T-helper 2 cell (primary cell): ENCODE data around the gene KIRREL1.

Experiments
- DNase-seq, 5 experiments: peaks; one replicate each; pipeline versions ENCODE4 v3.0.0 to v3.0.0-alpha.2; 2012 to 2022

The KIRREL1 gene

DNA sequence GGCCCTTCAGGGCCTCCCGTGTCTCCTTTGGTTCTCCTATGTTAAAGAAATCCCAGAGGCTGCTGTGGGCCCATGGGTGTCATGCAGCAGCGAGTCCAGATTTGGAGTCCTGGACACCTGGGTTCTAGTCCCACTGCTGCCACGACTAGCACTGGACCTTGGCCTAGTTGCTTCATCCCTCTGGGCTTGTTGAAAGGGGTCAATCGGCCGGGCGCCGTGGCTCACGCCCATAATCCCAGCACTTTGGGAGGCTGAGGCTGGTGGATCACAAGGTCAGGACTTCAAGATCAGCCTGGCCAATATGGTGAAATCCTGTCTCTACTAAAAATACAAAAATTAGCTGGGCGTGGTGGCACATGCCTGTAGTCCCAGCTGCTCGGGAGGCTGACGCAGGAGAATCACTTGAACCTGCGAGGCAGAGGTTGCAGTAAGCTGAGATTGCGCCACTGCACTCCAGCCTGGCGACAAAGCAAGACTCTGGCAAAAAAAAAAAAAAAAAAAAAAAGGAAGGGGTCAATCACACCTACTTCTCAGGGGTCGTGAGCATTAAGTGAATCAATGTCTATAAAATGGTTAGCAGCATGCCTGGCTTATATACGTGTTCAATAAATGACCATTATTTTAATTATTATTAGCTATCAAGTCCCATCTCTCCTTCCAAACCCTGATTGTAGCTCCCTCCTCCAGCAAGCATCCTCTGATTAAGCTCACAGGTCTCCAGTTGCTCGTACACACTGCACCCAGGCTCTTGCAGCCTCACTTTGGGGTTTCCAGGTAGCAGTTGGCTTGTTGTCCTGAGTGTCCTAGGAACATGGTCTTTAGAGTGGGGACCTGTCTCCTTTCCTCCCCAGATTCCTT, 43.8 kb downstream of the KIRREL1 start:
- no peak for DNase-seq

- DNase-seq = no peak
Observed at GRCh38 chr1:158037866-158038359, 44.5 kb downstream of the KIRREL1 start.

- no peak for DNase-seq
Observed at GRCh38 chr1:158038793-158039192, 45.3 kb downstream of the KIRREL1 start.

DNA sequence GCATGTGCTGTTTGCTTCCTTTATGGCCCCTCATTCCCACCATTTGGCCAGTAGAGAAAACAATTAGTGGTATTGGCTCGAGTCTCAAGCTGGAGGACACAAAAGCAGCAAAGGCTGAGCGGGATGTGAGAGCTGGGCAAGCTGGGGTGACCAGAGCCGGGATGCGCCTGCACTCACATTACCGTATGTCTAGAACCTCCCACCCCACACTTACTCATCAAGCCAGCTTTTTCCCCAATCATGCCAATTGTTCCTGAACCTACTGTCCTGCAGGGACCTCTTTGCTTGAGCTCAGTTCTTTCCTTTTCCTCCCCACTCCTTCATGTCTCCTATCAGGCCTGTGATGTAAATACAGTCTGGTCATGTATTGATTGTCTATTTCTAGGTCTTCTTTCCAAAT, 45.9 kb downstream of the KIRREL1 start:
- DNase-seq = no peak

DNA sequence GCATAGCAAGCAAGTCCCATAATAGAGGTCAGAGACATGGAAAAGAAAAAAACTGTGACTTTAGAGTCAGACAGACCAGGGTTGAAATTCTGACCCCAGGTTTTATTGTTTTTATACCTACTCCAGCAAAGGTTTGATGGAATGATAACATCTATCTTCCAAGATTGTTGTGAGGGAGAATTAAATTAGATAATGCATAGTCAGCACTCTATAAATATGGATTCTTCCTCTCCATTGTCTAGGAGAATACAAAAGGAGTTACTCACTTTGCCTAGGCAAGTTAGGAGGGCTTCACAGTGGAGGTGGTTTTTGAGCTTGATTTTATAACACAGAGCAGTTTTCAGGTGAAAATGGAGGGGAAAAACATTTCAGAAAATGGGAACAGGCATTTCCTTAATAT, 46.9 kb downstream of the KIRREL1 start:
- no peak for DNase-seq

GRCh38 chr1:158043232-158043631, 49.8 kb downstream of the KIRREL1 start:
- no peak for DNase-seq

DNA sequence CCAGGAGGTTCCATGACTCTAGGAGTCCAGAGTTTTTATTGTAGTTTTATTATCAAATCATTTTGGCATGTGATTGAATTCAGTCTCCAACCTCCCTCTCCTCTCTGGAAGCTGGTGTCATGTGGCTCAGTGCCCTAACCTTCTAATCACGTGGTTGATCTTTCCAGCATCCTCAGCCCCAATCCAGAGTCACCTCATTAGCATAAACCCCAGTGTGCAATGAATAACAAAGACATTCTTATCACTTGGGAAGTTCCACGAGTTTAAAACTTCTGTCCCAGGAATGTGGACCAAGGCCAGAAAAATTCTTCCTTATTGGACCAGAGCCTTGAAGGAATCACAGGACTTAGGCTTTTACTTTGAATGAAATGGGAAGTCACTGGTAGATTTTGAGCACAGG, 52.2 kb downstream of the KIRREL1 start:
- no peak for DNase-seq

GRCh38 chr1:158046715-158047510, 53.5 kb downstream of the KIRREL1 start:
- no peak for DNase-seq

DNA sequence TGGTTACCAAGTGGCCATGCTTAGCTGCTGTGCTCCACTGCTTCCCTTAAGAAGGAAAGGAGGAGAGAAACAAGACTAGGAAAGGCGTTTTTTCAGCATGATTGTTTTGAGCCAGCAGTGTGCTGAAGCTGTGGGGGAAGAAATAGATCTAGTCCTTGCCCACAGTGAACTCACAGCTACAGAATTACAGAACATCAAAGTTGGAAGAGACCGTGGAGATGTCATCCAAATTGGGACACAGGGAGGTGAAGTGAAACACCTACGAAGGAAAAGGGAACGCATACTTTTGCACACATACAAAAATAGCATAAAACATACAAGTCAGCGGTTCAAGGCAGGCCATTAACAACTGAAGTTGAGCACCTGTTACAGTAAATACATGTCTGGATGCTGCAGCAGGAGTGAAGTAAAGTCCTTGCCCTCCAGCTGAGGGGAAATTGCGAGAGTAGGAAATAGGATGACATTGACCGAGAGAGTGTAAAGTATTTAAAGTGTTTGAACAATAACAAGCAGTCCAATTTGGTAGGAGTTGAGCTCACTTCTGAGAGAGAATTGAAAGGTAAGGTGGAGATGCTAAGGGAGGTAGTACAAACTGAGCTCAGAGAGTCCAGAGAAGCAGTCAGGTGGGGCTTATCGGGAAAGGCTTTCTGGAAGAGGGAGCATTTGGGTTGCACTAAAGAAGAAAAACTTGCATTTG, 55.1 kb downstream of the KIRREL1 start:
- no peak for DNase-seq

- no peak for DNase-seq
Observed at GRCh38 chr1:158049853-158050252, 56.4 kb downstream of the KIRREL1 start.

DNA sequence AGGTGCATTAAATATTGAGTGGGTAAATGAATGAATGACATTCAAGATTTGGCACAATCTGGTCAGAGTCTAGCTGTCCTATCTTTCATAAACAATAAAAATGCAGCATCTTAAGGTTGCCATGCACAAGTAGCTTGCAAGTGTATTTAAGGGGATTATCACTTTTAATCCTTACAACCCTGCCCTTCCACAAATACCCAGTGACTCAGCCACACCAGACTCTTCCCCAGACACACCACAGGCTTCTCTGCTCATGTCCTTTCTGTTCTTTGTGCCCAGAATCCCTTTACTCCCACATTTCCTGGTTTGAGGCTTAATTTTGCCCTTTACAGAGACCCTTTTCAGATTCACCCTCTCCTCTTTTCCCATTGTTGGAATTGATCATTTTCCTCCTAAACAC, 59.8 kb downstream of the KIRREL1 start:
- no peak for DNase-seq

DNA sequence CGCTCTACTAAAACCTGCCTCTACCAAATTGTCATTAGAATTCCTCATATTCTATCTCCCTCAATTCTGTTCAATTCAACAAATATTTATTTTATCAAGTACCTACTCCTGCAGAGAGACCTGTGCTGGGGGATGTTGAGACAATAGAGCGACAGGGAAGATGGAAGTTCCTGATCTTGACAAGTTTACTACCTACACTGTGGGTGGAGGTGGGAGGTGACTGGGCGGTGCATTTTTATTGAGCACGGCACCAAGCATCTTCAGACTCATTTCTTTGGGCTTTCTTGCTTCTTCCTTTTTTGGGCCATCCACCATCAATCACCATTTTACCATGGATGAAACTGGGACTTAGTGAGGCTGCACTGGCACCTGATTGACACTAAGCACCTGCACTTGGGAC, 61.3 kb downstream of the KIRREL1 start:
- DNase-seq = no peak

DNA sequence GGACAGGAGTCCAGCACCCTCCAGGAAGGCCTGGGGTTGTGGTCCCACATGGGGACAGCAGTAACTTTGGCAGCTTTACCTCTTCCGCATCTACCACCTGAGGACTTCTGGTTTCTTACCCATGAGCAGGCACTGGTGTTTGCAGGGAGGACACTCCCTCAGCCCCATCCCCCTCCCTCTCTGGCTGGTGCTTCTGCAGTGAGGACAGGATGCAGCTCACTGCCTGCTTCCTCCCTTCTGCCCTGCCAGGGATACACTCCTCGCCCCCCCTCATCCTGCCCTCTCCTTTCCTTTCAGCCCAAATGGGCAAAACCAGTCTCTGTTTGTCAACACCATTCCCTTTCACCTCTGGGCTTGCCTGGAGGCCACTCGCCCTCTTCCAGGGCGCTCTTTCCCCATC, 62.4 kb downstream of the KIRREL1 start:
- DNase-seq = no peak

DNA sequence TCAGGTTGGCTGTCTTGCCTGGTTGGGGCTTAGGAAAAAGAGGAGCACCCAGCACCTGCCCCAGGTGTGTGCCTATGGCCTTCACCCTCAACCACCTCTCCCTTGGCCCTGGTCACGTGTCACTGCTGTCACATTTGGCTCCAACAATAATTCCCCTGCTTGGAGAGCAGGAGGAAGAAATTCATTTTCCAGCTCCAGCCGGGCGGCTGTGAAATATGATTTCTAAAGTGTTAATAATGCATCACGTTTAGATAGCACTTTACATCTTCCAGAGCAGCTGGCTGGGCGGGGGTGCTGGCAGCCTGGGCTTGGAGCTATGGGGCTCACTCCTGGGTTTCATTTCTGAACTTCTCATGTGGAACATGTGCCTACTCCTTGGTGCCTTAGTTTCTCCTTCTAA, 63.1 kb downstream of the KIRREL1 start:
- DNase-seq = no peak

DNA sequence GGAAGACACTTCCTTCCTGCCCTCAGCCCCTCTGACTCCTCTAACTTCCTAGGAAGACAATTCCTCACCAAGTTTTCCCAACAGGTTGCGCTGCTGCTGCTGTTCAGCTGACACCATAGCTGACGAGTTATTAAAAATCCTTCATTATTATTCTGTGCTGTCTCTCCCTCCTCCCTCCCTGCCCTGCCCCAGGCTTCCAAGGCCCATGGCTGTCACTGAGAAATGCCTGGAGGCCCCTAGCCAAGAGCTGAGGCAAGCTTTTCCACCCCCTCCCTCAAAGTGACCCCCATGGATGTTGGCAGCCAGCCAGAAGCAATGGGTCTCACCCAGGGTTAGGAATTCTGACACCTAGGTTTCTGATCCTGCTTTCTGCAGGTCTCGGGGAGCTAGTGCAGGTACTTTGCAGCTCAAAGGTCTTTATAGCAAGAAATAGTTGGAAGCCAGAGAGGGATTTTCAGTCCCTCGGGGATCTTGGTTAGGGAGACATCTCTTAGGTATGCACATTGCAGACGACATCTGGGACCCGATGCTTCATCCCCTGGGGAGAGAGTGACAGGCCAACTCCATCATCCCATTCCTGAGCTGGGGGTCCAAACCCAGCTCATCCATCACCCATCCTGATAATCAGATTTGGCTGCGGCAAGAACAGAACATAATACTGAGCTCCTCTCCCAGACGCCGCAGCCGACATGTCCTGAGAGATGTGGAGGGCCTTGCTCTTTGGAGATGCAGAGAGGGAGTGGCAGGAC, 65.0 kb downstream of the KIRREL1 start:
- DNase-seq = no peak

DNA sequence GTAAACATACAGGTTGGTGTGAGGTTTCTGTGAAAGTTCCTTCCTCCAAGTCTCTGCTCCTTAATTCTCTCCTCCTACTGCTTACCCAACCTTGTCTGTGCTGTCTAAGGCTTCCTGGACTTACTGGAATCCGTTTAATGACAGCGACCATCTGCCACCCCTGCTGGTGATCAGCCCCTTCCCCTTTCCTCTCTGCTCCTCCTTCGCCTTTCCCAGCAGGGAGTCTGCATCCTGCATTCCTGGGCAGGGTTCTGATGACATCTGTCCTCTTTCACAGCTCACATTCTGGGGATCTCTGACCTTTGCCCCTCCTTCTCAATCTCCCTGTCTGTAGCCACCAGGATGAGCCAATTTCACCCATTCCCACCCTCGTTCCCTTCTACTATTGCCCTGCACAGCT, 66.5 kb downstream of the KIRREL1 start:
- no peak for DNase-seq

GRCh38 chr1:158062174-158062573, 68.7 kb downstream of the KIRREL1 start:
- no peak for DNase-seq

DNA sequence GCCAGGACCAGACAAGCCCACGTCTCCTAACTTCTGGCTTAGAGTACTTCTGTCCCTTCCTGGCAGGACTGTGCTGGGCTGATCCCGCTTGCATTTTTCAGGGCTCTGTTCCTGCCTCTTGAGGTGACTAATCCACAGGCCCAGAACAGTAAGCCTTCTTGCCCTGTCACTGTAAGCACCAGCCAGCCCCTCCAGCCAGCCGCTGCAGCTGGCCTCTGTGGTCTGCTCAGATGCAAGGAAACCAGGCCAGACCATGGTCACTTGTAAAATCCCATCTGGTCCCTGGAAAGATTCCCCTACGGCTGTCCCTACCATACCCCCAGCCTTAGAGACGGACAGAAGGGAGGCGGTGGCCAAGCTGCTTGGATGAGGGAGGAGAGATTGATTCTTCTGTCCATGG, 74.2 kb downstream of the KIRREL1 start:
- no peak for DNase-seq

GRCh38 chr1:158068918-158069317, 75.5 kb downstream of the KIRREL1 start:
- DNase-seq = no peak

DNA sequence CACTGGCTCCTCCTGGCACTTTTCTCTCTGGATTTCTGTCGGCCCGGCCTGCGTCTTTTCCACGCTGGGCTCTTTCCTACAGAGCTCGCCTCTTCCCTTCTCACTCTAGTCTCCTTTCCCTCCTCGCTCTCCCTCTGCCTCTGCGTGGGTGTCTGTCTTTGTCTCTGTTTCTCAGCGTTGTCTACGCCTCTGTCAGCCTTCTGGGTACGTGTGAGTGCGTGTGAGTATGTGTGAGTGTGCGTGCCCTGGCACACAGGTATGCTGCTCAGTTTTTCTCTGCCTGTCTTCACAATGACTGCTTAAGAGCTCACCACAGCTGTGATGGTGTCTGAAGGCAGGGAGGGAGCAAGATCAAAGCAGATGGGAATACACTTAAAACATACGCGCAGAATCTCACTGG, 77.7 kb downstream of the KIRREL1 start:
- no peak for DNase-seq

- no peak for DNase-seq
Observed at GRCh38 chr1:158075078-158075477, 81.6 kb downstream of the KIRREL1 start.

GRCh38 chr1:158076441-158076840, 83.0 kb downstream of the KIRREL1 start:
- DNase-seq = no peak
